ENCODE results near the gene ZBTB21.

DNA sequence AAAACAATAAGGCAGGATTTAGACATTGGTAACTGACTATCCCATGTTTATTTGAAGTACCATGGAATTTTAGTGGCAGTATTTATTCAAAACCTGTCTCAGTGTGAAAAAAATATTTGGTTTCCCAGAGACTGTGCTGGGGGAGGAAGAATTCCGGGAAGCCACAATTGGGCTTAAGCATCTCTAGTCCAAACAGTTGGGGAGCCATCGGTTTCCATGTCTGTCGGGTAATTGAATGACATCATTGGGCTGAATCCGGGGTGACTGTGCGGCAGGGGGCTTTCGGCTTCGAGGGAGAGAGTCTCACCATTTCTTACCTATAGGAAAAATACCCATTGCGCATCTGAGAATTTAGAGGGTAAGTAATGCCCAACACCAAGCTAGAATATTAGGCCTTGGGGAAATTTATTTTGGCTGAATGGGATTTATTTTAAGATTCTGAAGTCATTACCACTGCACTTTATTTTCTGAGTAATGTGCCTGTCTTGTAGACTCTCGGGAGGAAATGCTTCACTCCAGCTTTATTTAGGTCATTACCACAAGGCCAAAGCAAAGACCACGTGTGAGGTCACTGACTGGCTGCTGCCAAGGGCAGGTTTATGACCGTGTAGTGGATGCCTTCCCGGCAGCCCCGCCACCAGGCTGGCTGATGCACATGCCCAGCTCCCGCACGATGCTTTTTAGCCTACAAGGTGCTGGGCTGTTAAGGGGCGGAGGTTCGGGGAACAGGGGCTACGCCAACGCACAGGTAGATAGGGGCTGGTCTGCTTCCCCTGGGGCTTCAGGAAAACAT lies 37.9 kb upstream of the ZBTB21 start:
- TF ChIP-seq, protein P1, sequence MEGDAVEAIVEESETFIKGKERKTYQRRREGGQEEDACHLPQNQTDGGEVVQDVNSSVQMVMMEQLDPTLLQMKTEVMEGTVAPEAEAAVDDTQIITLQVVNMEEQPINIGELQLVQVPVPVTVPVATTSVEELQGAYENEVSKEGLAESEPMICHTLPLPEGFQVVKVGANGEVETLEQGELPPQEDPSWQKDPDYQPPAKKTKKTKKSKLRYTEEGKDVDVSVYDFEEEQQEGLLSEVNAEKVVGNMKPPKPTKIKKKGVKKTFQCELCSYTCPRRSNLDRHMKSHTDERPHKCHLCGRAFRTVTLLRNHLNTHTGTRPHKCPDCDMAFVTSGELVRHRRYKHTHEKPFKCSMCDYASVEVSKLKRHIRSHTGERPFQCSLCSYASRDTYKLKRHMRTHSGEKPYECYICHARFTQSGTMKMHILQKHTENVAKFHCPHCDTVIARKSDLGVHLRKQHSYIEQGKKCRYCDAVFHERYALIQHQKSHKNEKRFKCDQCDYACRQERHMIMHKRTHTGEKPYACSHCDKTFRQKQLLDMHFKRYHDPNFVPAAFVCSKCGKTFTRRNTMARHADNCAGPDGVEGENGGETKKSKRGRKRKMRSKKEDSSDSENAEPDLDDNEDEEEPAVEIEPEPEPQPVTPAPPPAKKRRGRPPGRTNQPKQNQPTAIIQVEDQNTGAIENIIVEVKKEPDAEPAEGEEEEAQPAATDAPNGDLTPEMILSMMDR (IDR thresholded peaks at IDR 0.05): no peak
- TF ChIP-seq EZH2 (IDR thresholded peaks at IDR 0.05): no peak

All from neural progenitor cell (in vitro differentiated cells).